Measurements from ENCODE around the gene LTF.
"Not testable (repeated sequence)": the region's sequence is repeated elsewhere in the genome, so short reads cannot be mapped to it uniquely, and the experiment has no call there.

LTF gene

GRCh38 chr3:46406443-46406787 lies 58.3 kb downstream of the LTF start:
- peaks cover 0 to 2% of the 10 kb centered on the region in 2 donors for H3K27me3 ChIP-seq
- intact Hi-C loops (cut with DNase I; ENCODE audit: low total_unique reads), result no loop called here
- no peak for TF ChIP-seq CTCF (IDR thresholded peaks at IDR 0.05)
- H3K27ac ChIP-seq, result peak overlapping the region; percentile 42 to 63
- no peaks in the 10 kb centered on the region for H3K9me3 ChIP-seq
- H3K36me3 ChIP-seq, result no peaks in the 10 kb centered on the region
- H3K4me1 ChIP-seq, result peaks cover 0 to 22% (median 8%) of the 10 kb centered on the region in 4 donors
- H3K4me3 ChIP-seq, result no peak overlapping the region
- DNase-seq, result peak in 1 of 2 donors; percentile 44

GRCh38 chr3:46405301-46406019 lies 59.2 kb downstream of the LTF start:
- DNase-seq, result peak; percentile 59 to 69

GRCh38 chr3:46402902-46403301 lies 61.8 kb downstream of the LTF start:
- peaks cover 0 to 20% (median 8%) of the 10 kb centered on the region in 4 donors for H3K4me1 ChIP-seq
- H3K9me3 ChIP-seq; DNase-seq; H3K36me3 ChIP-seq; H3K27me3 ChIP-seq; H3K4me3 ChIP-seq; H3K27ac ChIP-seq; intact Hi-C loops (cut with DNase I; ENCODE audit: low total_unique reads): not testable (repeated sequence)

More at GRCh38 chr3:46405301-46406019, 59.2 kb downstream of the LTF start:
- no peaks in the 10 kb centered on the region for H3K36me3 ChIP-seq
- peak overlapping the region in 1 of 2 donors; percentile 38 for H3K4me3 ChIP-seq
- H3K4me1 ChIP-seq, result peaks cover 0 to 22% (median 8%) of the 10 kb centered on the region in 4 donors
- H3K27ac ChIP-seq, result peak overlapping the region; percentile 38 to 63
- peaks cover 0 to 2% of the 10 kb centered on the region in 2 donors for H3K27me3 ChIP-seq
- no peaks in the 10 kb centered on the region for H3K9me3 ChIP-seq
- TF ChIP-seq CTCF (IDR thresholded peaks at IDR 0.05), result no peak
- intact Hi-C loops (cut with DNase I; ENCODE audit: low total_unique reads), result no loop called here

GRCh38 chr3:46401579-46401978 lies 63.1 kb downstream of the LTF start:
- Histone ChIP-seq H3K4me1 (peaks cover 0 to 16% (median 8%) of the 10 kb centered on the region in 4 donors), H3K27me3 (no peaks in the 10 kb centered on the region), H3K4me3 (no peak overlapping the region), H3K27ac (no peak overlapping the region), H3K36me3 (no peaks in the 10 kb centered on the region), H3K9me3 (no peaks in the 10 kb centered on the region)
- intact Hi-C loops (cut with DNase I; ENCODE audit: low total_unique reads), result no loop called here
- TF ChIP-seq CTCF (IDR thresholded peaks at IDR 0.05), result no peak
- DNase-seq, result no peak

- TF ChIP-seq CTCF (IDR thresholded peaks at IDR 0.05), result no peak
- no peak overlapping the region for H3K4me3 ChIP-seq
- intact Hi-C loops (cut with DNase I; ENCODE audit: low total_unique reads), result no loop called here
- peaks cover 0 to 14% (median 6%) of the 10 kb centered on the region in 4 donors for H3K4me1 ChIP-seq
- no peaks in the 10 kb centered on the region for H3K36me3 ChIP-seq
- no peaks in the 10 kb centered on the region for H3K27me3 ChIP-seq
- H3K27ac ChIP-seq, result no peak overlapping the region
- no peak for DNase-seq
- no peaks in the 10 kb centered on the region for H3K9me3 ChIP-seq
These were observed 63.9 kb downstream of the LTF start for GRCh38 chr3:46400846-46401245.

GRCh38 chr3:46400000-46400734 lies 64.5 kb downstream of the LTF start:
- Histone ChIP-seq H3K27me3 (no peaks in the 10 kb centered on the region), H3K9me3 (no peaks in the 10 kb centered on the region), H3K36me3 (no peaks in the 10 kb centered on the region), H3K4me3 (no peak overlapping the region), H3K27ac (no peak overlapping the region), H3K4me1 (peaks cover 0 to 7% (median 0%) of the 10 kb centered on the region in 4 donors)
- DNase-seq, result no peak
- intact Hi-C loops (cut with DNase I; ENCODE audit: low total_unique reads), result no loop called here
- TF ChIP-seq CTCF (IDR thresholded peaks at IDR 0.05), result no peak
